ENCODE measurements around the gene INPP5D. TPM values are rescaled to one million over a fixed set of nuclear protein-coding genes. Genes with fewer than 3 reads are reported as not detected.
A peak's percentile ranks its signal among the peaks of the same experiment; 100 is the strongest.
"Not testable (repeated sequence)": the region's sequence is repeated elsewhere in the genome, so short reads cannot be mapped to it uniquely, and the experiment has no call there.

The INPP5D gene
- total RNA-seq, 1 experiment from 2014 or later, result 1.7 TPM

GRCh38 chr2:233115741-233116140 is 55.6 kb downstream of the INPP5D start:
- Histone ChIP-seq H3K27me3 (ENCODE audit: control insufficient read depth, insufficient read depth, low read length) (no peaks in the 10 kb centered on the region), H3K36me3 (replicated peaks; ENCODE audit: control insufficient read depth, insufficient read depth, low read length) (no peaks in the 10 kb centered on the region), H3K4me3 (ENCODE audit: insufficient read depth, low read depth, low read length) (no peak overlapping the region)
- DNase-seq, result no peak

- Histone ChIP-seq H3K27me3 (ENCODE audit: control insufficient read depth, insufficient read depth, low read length) (no peaks in the 10 kb centered on the region), H3K36me3 (replicated peaks; ENCODE audit: control insufficient read depth, insufficient read depth, low read length) (no peaks in the 10 kb centered on the region), H3K4me3 (ENCODE audit: insufficient read depth, low read depth, low read length) (no peak overlapping the region)
Measured at GRCh38 chr2:233116946-233117345, 56.8 kb downstream of the INPP5D start.

GRCh38 chr2:233117351-233117750 is 57.2 kb downstream of the INPP5D start:
- DNase-seq, result no peak
- H3K36me3 ChIP-seq (replicated peaks; ENCODE audit: control insufficient read depth, insufficient read depth, low read length), result no peaks in the 10 kb centered on the region
- H3K4me3 ChIP-seq (ENCODE audit: insufficient read depth, low read depth, low read length), result no peak overlapping the region
- H3K27me3 ChIP-seq (ENCODE audit: control insufficient read depth, insufficient read depth, low read length), result no peaks in the 10 kb centered on the region

More at GRCh38 chr2:233116946-233117345, 56.8 kb downstream of the INPP5D start:
- no peak for DNase-seq

- Histone ChIP-seq H3K27me3 (ENCODE audit: control insufficient read depth, insufficient read depth, low read length) (no peaks in the 10 kb centered on the region), H3K36me3 (replicated peaks; ENCODE audit: control insufficient read depth, insufficient read depth, low read length) (no peaks in the 10 kb centered on the region), H3K4me3 (ENCODE audit: insufficient read depth, low read depth, low read length) (no peak overlapping the region)
- no peak for DNase-seq
Measured at GRCh38 chr2:233117811-233118647, 57.9 kb downstream of the INPP5D start.

- no peaks in the 10 kb centered on the region for H3K27me3 ChIP-seq (ENCODE audit: control insufficient read depth, insufficient read depth, low read length)
- H3K36me3 ChIP-seq (replicated peaks; ENCODE audit: control insufficient read depth, insufficient read depth, low read length), result no peaks in the 10 kb centered on the region
- H3K4me3 ChIP-seq (ENCODE audit: insufficient read depth, low read depth, low read length), result no peak overlapping the region
- DNase-seq, result no peak
Measured at GRCh38 chr2:233118648-233119000, 58.5 kb downstream of the INPP5D start.

- H3K4me3 ChIP-seq (ENCODE audit: insufficient read depth, low read depth, low read length), result no peak overlapping the region
- no peak for DNase-seq
- H3K27me3 ChIP-seq (ENCODE audit: control insufficient read depth, insufficient read depth, low read length), result no peaks in the 10 kb centered on the region
- H3K36me3 ChIP-seq (replicated peaks; ENCODE audit: control insufficient read depth, insufficient read depth, low read length), result no peaks in the 10 kb centered on the region
Measured at GRCh38 chr2:233119123-233119522, 59.0 kb downstream of the INPP5D start.

- H3K27me3 ChIP-seq (ENCODE audit: control insufficient read depth, insufficient read depth, low read length), result no peaks in the 10 kb centered on the region
- no peak overlapping the region for H3K4me3 ChIP-seq (ENCODE audit: insufficient read depth, low read depth, low read length)
- DNase-seq, result no peak
- H3K36me3 ChIP-seq (replicated peaks; ENCODE audit: control insufficient read depth, insufficient read depth, low read length), result no peaks in the 10 kb centered on the region
Measured at GRCh38 chr2:233119806-233120205, 59.7 kb downstream of the INPP5D start.

GRCh38 chr2:233120459-233120858 is 60.3 kb downstream of the INPP5D start:
- no peak overlapping the region for H3K4me3 ChIP-seq (ENCODE audit: insufficient read depth, low read depth, low read length)
- no peaks in the 10 kb centered on the region for H3K27me3 ChIP-seq (ENCODE audit: control insufficient read depth, insufficient read depth, low read length)
- H3K36me3 ChIP-seq (replicated peaks; ENCODE audit: control insufficient read depth, insufficient read depth, low read length), result no peaks in the 10 kb centered on the region

GRCh38 chr2:233121856-233122255 is 61.7 kb downstream of the INPP5D start:
- Histone ChIP-seq H3K27me3 (ENCODE audit: control insufficient read depth, insufficient read depth, low read length) (no peaks in the 10 kb centered on the region), H3K36me3 (replicated peaks; ENCODE audit: control insufficient read depth, insufficient read depth, low read length) (no peaks in the 10 kb centered on the region), H3K4me3 (ENCODE audit: insufficient read depth, low read depth, low read length) (no peak overlapping the region)
- no peak for DNase-seq

More at GRCh38 chr2:233120459-233120858, 60.3 kb downstream of the INPP5D start:
- DNase-seq, result no peak

- Histone ChIP-seq H3K36me3 (replicated peaks; ENCODE audit: control insufficient read depth, insufficient read depth, low read length) (no peaks in the 10 kb centered on the region), H3K27me3 (ENCODE audit: control insufficient read depth, insufficient read depth, low read length) (no peaks in the 10 kb centered on the region), H3K4me3 (ENCODE audit: insufficient read depth, low read depth, low read length) (no peak overlapping the region)
- no peak for DNase-seq
Measured at GRCh38 chr2:233122541-233122940, 62.4 kb downstream of the INPP5D start.

- not testable (repeated sequence) for H3K27me3 ChIP-seq (ENCODE audit: control insufficient read depth, insufficient read depth, low read length); DNase-seq; H3K4me3 ChIP-seq (ENCODE audit: insufficient read depth, low read depth, low read length); H3K36me3 ChIP-seq (replicated peaks; ENCODE audit: control insufficient read depth, insufficient read depth, low read length)
Measured at GRCh38 chr2:233123576-233123975, 63.4 kb downstream of the INPP5D start.

GRCh38 chr2:233124421-233125080 is 64.4 kb downstream of the INPP5D start:
- Histone ChIP-seq H3K36me3 (replicated peaks; ENCODE audit: control insufficient read depth, insufficient read depth, low read length) (no peaks in the 10 kb centered on the region), H3K4me3 (ENCODE audit: insufficient read depth, low read depth, low read length) (no peak overlapping the region), H3K27me3 (ENCODE audit: control insufficient read depth, insufficient read depth, low read length) (no peaks in the 10 kb centered on the region)
- peak; percentile 29 for DNase-seq

GRCh38 chr2:233125455-233126065 is 65.4 kb downstream of the INPP5D start:
- no peak for DNase-seq
- H3K36me3 ChIP-seq (replicated peaks; ENCODE audit: control insufficient read depth, insufficient read depth, low read length), result no peaks in the 10 kb centered on the region
- H3K4me3 ChIP-seq (ENCODE audit: insufficient read depth, low read depth, low read length), result no peak overlapping the region
- no peaks in the 10 kb centered on the region for H3K27me3 ChIP-seq (ENCODE audit: control insufficient read depth, insufficient read depth, low read length)

- DNase-seq, result peak; percentile 82
- Histone ChIP-seq H3K36me3 (replicated peaks; ENCODE audit: control insufficient read depth, insufficient read depth, low read length) (no peaks in the 10 kb centered on the region), H3K4me3 (ENCODE audit: insufficient read depth, low read depth, low read length) (no peak overlapping the region), H3K27me3 (ENCODE audit: control insufficient read depth, insufficient read depth, low read length) (no peaks in the 10 kb centered on the region)
Measured at GRCh38 chr2:233129351-233129978, 69.3 kb downstream of the INPP5D start.

Measured in H7 (cell line).